GM13976 (cell line): ENCODE data around the gene ADNP.

Experiments
- DNase-seq: peaks from one replicate; pipeline ENCODE4 v3.0.0; 2012; ENCODE audit warnings: low spot score
- in situ Hi-C: fragments of 300-500 bp; cut with MboI; formaldehyde crosslinking; loops from one replicate; pipeline ENCODE4 v1.12.0; 2022; ENCODE audit warnings: low sequenced_read_pairs, mixed read lengths, inconsistent platforms; ENCODE audit not compliant: unreplicated experiment
- TF ChIP-seq, protein P1 (sequence below): IDR thresholded peaks from 2 replicates; pipeline ENCODE4 v1.5.1; 2012; ENCODE audit warnings: borderline replicate concordance, mild to moderate bottlenecking; ENCODE audit not compliant: insufficient read depth; ENCODE audit errors: extremely low read depth, missing control alignments, control extremely low read depth

ADNP gene

DNA sequence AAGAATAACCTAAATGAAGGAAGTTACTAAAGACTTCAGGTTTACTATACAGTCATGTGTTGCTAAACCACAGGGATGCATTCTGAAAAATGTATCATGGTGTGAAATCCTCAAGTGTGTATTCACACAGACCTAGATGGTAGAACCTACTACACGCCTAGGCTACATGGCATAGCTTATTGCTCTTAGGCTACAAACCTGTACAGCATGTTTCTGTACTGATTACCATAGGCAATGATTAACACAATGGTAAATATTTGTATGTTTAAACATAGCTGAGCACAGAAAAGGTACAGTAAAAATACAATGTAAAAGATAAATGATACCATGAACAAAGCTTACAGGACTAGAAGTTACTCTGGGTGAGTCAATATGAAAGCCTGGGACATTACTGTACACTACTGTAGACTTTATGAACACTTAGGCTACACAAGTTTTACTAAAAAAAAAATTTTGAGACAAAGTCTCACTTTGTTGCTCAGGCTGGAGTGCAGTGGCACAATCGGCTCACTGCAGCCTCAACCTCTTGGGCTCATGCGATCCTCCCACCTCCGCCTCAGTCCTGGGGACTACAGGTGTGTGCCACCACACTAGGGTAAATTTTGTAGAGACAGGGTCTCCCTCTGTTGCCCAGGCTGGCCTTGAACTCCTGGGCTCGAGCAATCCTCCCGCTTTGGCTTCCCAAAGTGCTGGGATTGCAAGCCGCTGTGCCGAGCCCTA, 36.0 kb downstream of the ADNP start:
- no peak for DNase-seq
- TF ChIP-seq, protein P1, sequence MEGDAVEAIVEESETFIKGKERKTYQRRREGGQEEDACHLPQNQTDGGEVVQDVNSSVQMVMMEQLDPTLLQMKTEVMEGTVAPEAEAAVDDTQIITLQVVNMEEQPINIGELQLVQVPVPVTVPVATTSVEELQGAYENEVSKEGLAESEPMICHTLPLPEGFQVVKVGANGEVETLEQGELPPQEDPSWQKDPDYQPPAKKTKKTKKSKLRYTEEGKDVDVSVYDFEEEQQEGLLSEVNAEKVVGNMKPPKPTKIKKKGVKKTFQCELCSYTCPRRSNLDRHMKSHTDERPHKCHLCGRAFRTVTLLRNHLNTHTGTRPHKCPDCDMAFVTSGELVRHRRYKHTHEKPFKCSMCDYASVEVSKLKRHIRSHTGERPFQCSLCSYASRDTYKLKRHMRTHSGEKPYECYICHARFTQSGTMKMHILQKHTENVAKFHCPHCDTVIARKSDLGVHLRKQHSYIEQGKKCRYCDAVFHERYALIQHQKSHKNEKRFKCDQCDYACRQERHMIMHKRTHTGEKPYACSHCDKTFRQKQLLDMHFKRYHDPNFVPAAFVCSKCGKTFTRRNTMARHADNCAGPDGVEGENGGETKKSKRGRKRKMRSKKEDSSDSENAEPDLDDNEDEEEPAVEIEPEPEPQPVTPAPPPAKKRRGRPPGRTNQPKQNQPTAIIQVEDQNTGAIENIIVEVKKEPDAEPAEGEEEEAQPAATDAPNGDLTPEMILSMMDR, result no peak
- in situ Hi-C loops, result no loop called here

DNA sequence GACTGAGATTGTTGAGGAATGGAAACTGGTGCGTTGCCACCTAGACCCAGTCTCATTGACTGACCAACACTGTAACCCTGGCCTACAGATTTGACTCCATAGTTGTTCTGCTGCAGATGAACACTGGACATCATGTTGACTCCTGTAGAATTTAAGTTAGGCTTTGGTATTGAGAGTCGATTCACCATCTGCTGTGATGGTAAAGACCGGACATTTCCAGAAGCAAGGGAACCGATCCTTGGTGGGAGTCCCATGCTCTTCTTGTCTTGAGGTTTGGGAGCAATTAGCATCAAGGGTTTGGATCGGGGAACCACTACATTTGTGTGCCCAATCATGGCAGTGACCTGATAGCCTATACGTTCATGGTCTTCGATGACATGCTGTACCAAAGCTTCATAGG, 37.6 kb downstream of the ADNP start:
- TF ChIP-seq, protein P1, result no peak
- in situ Hi-C loops, result no loop called here

DNA sequence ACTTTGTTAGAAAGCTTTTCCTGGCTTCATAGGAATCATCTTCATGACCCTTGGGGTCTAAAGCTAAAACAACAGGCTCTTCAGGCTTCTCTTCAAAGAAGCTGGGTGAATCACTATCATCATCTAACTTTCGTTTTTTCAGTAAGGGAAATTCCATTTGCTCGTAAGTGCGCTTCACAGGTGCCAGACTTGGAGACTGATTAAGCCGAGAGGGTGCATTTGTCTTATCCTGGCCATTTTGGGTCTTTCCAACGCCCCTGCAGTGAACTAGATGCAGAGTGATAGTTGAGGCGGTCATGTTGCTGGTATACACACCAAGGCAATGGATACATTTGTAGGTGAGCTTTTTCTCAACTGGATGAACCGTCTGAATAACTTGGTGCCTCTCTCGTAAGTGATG, 38.8 kb downstream of the ADNP start:
- in situ Hi-C loops, result no loop called here
- TF ChIP-seq, protein P1, result no peak

More for the DNA sequence above, 37.6 kb downstream of the ADNP start:
- DNase-seq, result no peak

DNA sequence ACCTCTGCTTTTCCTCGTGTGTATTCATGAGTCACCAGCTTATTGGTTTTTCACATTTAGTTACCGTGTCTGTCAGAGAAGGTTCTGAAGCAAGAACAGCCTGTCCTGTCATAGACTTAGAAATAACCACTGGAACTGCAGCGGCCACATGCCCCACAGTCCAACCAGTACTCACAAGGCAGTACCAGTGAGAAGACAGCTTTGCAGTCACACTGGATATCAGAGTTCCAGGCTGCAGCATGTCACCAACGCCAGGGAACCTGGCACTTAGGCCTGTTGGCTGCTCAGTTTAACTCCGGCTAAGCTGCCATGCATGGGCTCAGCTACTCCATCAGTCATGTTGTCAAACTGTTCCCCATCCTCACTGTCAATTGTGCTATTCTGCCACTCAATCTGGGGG, 40.1 kb downstream of the ADNP start:
- in situ Hi-C loops, result no loop called here
- TF ChIP-seq, protein P1, result no peak
- no peak for DNase-seq

More for the DNA sequence above, 38.8 kb downstream of the ADNP start:
- no peak for DNase-seq

DNA sequence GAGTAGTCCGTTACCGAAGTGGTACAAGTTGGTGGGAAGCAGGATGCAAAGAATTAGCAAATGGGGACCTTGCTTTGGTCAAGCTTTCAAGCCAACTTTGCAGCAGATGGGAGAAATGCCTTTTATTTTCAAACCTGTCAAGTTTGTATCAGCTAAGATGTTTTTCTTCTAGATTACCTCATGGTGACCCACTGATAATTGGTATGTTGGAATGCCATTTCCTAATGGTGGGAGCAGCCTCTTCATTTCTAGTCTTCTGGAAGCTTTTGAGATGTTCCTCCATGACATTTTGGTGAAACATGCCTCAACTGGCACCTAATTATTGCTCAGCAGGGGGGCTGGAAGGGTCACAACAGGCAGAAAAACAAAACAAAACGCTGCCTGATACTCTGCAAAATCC, 43.7 kb downstream of the ADNP start:
- DNase-seq, result no peak
- in situ Hi-C loops, result no loop called here
- TF ChIP-seq, protein P1, result no peak

DNA sequence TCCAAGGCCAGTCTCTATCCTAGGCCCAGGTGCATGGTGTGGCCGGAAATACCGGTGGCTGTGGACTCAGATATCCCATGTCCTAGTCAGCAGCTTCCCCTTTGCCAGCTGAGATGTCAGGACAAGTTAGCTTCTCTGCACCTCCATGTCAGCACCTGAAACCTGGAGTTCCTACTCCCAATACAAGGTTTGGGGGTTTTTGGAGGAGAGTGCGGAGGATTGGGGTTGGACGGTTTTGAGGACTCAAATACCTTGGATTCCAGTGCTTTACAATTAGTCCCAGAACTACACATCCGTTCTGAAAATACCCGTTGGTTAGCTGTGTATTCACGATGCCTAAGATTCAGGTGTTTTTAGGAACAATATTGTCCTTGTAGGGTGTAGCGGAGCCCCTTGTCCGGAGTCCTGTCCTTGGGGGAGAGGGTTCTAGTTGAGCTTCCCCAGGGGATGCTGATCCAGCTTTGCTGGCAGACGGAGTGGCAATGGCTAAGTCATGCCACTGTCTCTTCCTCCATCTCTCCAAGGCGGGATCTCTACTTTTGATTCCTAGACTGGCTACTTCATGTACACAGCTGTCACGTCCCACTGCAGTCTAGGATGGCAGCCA, 45.0 kb downstream of the ADNP start:
- TF ChIP-seq, protein P1, result no peak
- no peak for DNase-seq
- in situ Hi-C loops, result no loop called here

DNA sequence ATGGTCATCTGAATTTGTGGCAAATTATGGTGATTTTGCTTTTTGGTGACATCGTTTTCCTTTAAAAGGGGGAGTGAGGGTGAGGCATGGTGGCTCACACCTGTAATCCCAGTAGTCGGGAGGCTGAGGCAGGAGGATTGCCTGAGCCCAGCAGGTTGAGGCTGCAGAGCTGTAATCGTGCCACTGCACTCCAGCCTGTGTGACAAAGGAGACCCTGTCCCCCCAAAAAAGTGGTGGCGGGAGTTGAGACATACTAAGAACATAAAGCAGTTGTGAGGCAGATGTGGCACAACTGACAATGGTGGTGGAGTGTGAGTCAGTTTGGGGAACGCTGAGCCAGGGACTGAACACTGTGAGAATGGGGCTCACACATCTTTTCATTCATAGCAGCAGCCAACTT, 45.5 kb downstream of the ADNP start:
- no peak for DNase-seq
- in situ Hi-C loops, result no loop called here
- TF ChIP-seq, protein P1, result no peak
